Gastrocnemius medialis (tissue), 4 donors: Measurements from ENCODE around the gene MRTFA. TPM values are rescaled to one million over a fixed set of nuclear protein-coding genes. Genes with fewer than 3 reads are reported as not detected.
"Not testable (repeated sequence)": the region's sequence is repeated elsewhere in the genome, so short reads cannot be mapped to it uniquely, and the experiment has no call there.

ENCODE experiments used
- ATAC-seq, 2 donors: fragments of 150-250 bp; one replicate each; pipeline ENCODE4 v1.9.1; 2016
- DNase-seq, 2 donors: peaks; one replicate each; pipeline ENCODE4 v3.0.0-alpha.2; 2019
- H3K27ac ChIP-seq, 4 donors: fragments of 200-600 bp; sonication (generic); 1 replicate in 1 of 4; 2 replicates in 3 of 4; pipeline ENCODE4 v1.5.1; 2016 to 2018; ENCODE audit warnings: mild to moderate bottlenecking in 2 of 4, moderate library complexity in 1 of 4
- H3K27me3 ChIP-seq, 3 donors: fragments of 200-600 bp; sonication (generic) in 2 of 3; 1 replicate in 1 of 3; 2 replicates in 2 of 3; pipeline versions ENCODE4 v1.5.1 to v1.6.0; 2016 to 2019; ENCODE audit warnings: mild to moderate bottlenecking in 1 of 3, moderate library complexity in 1 of 3
- H3K36me3 ChIP-seq, 2 donors: fragments of 200-600 bp; sonication (generic) in 1 of 2; one replicate each; pipeline ENCODE4 v1.5.1; 2017 to 2018
- H3K4me1 ChIP-seq, 2 donors: fragments of 200-600 bp; sonication (generic) in 1 of 2; one replicate each; pipeline ENCODE4 v1.5.1; 2016 to 2017; ENCODE audit warnings: mild to moderate bottlenecking in 2 of 2
- H3K4me3 ChIP-seq, 4 donors: fragments of 200-600 bp; sonication (generic) in 3 of 4; 1 replicate in 1 of 4; 2 replicates in 3 of 4; pipeline ENCODE4 v1.5.1; 2016 to 2019; ENCODE audit warnings: mild to moderate bottlenecking in 2 of 4
- H3K9me3 ChIP-seq, 3 donors: fragments of 200-600 bp; sonication (generic) in 2 of 3; 1 replicate in 1 of 3; 2 replicates in 2 of 3; pipeline ENCODE4 v1.5.1; 2016 to 2019
- POLR2A ChIP-seq, 2 donors: fragments of 450-650 bp; IDR thresholded peaks; one replicate each; pipeline ENCODE4 v1.6.1; 2017; ENCODE audit warnings: antibody characterized with exemption in 2 of 2, mild to moderate bottlenecking in 2 of 2, moderate library complexity in 2 of 2
- in situ Hi-C, 4 donors: fragments of 200-750 bp; cut with MboI; loops; one replicate each; pipeline versions ENCODE4 v1.15.0 to v1.8.0; 2017; ENCODE audit warnings: low sequenced_read_pairs in 4 of 4
- intact Hi-C: fragments of 100-400 bp; cut with DNase I; formaldehyde crosslinking; loops from one replicate; pipeline ENCODE4 v1.15.1; 2023; ENCODE audit warnings: low total_unique reads
- total RNA-seq, 4 donors: library from RNA; depleted of rRNA; stranded (reverse); fragments of >200 nt; gene quantifications; one replicate each; pipeline versions ENCODE4 v1.1.0 to v1.2.3, GENCODE V29; 2016
- TF ChIP-seq, protein P1 (sequence below), 5 experiments: fragments of 450-650 bp in 3 of 5; fragments of 200-600 bp in 2 of 5; sonication (generic) in 2 of 5; IDR thresholded peaks in 4 of 5; conservative IDR thresholded peaks in 1 of 5; 1 replicate in 4 of 5; 2 replicates in 1 of 5; pipeline ENCODE4 v1.5.1; 2016 to 2019; ENCODE audit warnings: antibody characterized with exemption in 5 of 5, mild to moderate bottlenecking in 3 of 5, moderate library complexity in 3 of 5

MRTFA gene
- total RNA-seq, 4 donors from 2014 or later: 13.7 to 31.3 (median 22.2) TPM

GRCh38 chr22:40627612-40628011 is 8.9 kb downstream of the MRTFA start:
- H3K36me3 ChIP-seq: no peaks in the 10 kb centered on the region
- H3K9me3 ChIP-seq: no peaks in the 10 kb centered on the region
- H3K4me3 ChIP-seq: no peak overlapping the region
- H3K4me1 ChIP-seq: peaks cover 32 to 42% of the 10 kb centered on the region in 2 donors
- ATAC-seq (no peak), DNase-seq (no peak)
- intact Hi-C loops (no loop called here), in situ Hi-C loops (no loop called here)
- no peaks in the 10 kb centered on the region for H3K27me3 ChIP-seq
- no peak overlapping the region for H3K27ac ChIP-seq
- TF ChIP-seq, protein P1, sequence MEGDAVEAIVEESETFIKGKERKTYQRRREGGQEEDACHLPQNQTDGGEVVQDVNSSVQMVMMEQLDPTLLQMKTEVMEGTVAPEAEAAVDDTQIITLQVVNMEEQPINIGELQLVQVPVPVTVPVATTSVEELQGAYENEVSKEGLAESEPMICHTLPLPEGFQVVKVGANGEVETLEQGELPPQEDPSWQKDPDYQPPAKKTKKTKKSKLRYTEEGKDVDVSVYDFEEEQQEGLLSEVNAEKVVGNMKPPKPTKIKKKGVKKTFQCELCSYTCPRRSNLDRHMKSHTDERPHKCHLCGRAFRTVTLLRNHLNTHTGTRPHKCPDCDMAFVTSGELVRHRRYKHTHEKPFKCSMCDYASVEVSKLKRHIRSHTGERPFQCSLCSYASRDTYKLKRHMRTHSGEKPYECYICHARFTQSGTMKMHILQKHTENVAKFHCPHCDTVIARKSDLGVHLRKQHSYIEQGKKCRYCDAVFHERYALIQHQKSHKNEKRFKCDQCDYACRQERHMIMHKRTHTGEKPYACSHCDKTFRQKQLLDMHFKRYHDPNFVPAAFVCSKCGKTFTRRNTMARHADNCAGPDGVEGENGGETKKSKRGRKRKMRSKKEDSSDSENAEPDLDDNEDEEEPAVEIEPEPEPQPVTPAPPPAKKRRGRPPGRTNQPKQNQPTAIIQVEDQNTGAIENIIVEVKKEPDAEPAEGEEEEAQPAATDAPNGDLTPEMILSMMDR (IDR thresholded peaks at IDR 0.05 in 4 of 5, conservative IDR thresholded peaks at IDR 0.05 in 1 of 5): no peak
- TF ChIP-seq POLR2A (IDR thresholded peaks at IDR 0.05): no peak

DNA sequence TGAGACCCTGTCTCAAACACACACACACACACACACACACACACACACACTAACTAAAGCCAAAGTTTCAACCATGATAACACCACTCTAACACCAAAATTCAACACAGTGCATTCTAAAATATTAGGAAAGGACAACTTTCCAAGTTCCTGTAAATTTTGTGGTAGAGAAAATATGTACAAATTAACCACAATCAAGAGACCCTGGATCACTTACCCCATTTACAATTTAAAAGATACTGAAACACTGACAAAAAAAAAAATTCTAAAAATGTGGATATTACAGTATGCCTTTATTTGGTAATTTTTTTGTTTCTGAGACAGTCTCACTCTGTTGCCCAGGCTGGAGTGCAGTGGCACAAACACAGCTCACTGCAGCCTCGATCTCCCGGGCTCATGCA is 9.7 kb downstream of the MRTFA start:
- Histone ChIP-seq H3K4me1 (peaks cover 25 to 41% of the 10 kb centered on the region in 2 donors), H3K27ac (no peak overlapping the region), H3K4me3 (no peak overlapping the region), H3K27me3 (no peaks in the 10 kb centered on the region), H3K36me3 (no peaks in the 10 kb centered on the region), H3K9me3 (no peaks in the 10 kb centered on the region)
- TF ChIP-seq POLR2A (IDR thresholded peaks at IDR 0.05): no peak
- TF ChIP-seq, protein P1 (IDR thresholded peaks at IDR 0.05 in 4 of 5, conservative IDR thresholded peaks at IDR 0.05 in 1 of 5): no peak
- DNase-seq (no peak), ATAC-seq (no peak)
- in situ Hi-C loops: no loop called here
- intact Hi-C loops: no loop called here

GRCh38 chr22:40625794-40626193 is 10.7 kb downstream of the MRTFA start:
- in situ Hi-C loops, H3K27ac ChIP-seq, DNase-seq, intact Hi-C loops, H3K27me3 ChIP-seq, ATAC-seq, H3K9me3 ChIP-seq, H3K4me3 ChIP-seq, H3K36me3 ChIP-seq: not testable (repeated sequence)
- H3K4me1 ChIP-seq: peaks cover 24 to 33% of the 10 kb centered on the region in 2 donors

GRCh38 chr22:40625281-40625680 is 11.2 kb downstream of the MRTFA start:
- H3K4me1 ChIP-seq: peaks cover 24 to 28% of the 10 kb centered on the region in 2 donors
- H3K27ac ChIP-seq, ATAC-seq, intact Hi-C loops, H3K27me3 ChIP-seq, in situ Hi-C loops, DNase-seq, H3K36me3 ChIP-seq, H3K9me3 ChIP-seq, H3K4me3 ChIP-seq: not testable (repeated sequence)

GRCh38 chr22:40624770-40625169 is 11.7 kb downstream of the MRTFA start:
- H3K27me3 ChIP-seq: no peaks in the 10 kb centered on the region
- H3K4me3 ChIP-seq: no peak overlapping the region
- no peak for DNase-seq
- peaks cover 24 to 28% of the 10 kb centered on the region in 2 donors for H3K4me1 ChIP-seq
- in situ Hi-C loops (no loop called here), intact Hi-C loops (no loop called here)
- TF ChIP-seq, protein P1 (IDR thresholded peaks at IDR 0.05 in 4 of 5, conservative IDR thresholded peaks at IDR 0.05 in 1 of 5): no peak
- TF ChIP-seq POLR2A (IDR thresholded peaks at IDR 0.05): no peak
- H3K9me3 ChIP-seq: peaks cover 0 to 5% (median 0%) of the 10 kb centered on the region in 3 donors
- H3K36me3 ChIP-seq: no peaks in the 10 kb centered on the region
- peak overlapping the region in 2 of 4 donors; percentile 1 to 31 for H3K27ac ChIP-seq
- ATAC-seq: no peak
